ENCODE data around the gene CDC25B.

The CDC25B gene

GRCh38 chr20:3781153-3781910 lies 14.8 kb upstream of the CDC25B start, which contains the start of gene SPEF1:
TSS of gene SPEF1 (minus strand) at chr20:3781448. CDS start at chr20:3781287, 161 bp downstream.
- TF ChIP-seq, protein P1, sequence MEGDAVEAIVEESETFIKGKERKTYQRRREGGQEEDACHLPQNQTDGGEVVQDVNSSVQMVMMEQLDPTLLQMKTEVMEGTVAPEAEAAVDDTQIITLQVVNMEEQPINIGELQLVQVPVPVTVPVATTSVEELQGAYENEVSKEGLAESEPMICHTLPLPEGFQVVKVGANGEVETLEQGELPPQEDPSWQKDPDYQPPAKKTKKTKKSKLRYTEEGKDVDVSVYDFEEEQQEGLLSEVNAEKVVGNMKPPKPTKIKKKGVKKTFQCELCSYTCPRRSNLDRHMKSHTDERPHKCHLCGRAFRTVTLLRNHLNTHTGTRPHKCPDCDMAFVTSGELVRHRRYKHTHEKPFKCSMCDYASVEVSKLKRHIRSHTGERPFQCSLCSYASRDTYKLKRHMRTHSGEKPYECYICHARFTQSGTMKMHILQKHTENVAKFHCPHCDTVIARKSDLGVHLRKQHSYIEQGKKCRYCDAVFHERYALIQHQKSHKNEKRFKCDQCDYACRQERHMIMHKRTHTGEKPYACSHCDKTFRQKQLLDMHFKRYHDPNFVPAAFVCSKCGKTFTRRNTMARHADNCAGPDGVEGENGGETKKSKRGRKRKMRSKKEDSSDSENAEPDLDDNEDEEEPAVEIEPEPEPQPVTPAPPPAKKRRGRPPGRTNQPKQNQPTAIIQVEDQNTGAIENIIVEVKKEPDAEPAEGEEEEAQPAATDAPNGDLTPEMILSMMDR (IDR thresholded peaks at IDR 0.05; ENCODE audit: insufficient read depth, low read depth, low read length, missing control alignments): no peak
- H3K4me3 ChIP-seq (ENCODE audit: low read depth, low read length): no peak within 1 kb of the TSS
- DNase-seq (ENCODE audit: low read depth): peak; percentile 80

DNA sequence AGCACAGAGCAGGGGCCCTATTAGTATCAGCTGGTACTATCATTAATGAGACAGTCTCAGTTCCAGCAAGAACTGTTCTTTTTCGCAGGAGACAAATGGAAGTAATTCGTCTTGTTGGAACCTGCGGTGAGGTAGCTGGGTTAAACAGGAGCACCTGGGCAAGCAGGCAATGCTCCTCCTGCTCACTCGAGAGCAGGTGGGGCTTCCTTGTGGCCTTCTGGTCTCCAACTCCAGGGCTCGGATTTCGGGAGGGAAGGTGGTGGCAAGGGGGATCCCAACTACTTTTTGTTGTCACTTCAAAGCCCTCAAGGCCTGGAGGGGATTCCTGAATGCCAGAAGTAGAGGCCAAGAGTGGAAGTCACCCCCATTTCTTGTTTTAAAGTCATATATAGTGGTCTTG lies 13.5 kb upstream of the CDC25B start:
- H3K4me3 ChIP-seq (ENCODE audit: low read depth, low read length): no peak overlapping the region
- DNase-seq (ENCODE audit: low read depth): no peak
- TF ChIP-seq, protein P1 (IDR thresholded peaks at IDR 0.05; ENCODE audit: insufficient read depth, low read depth, low read length, missing control alignments): no peak

- H3K4me3 ChIP-seq (ENCODE audit: low read depth, low read length): no peak overlapping the region
- TF ChIP-seq, protein P1 (IDR thresholded peaks at IDR 0.05; ENCODE audit: insufficient read depth, low read depth, low read length, missing control alignments): no peak
- no peak for DNase-seq (ENCODE audit: low read depth)
Observed at GRCh38 chr20:3783068-3783489, 13.0 kb upstream of the CDC25B start.

DNA sequence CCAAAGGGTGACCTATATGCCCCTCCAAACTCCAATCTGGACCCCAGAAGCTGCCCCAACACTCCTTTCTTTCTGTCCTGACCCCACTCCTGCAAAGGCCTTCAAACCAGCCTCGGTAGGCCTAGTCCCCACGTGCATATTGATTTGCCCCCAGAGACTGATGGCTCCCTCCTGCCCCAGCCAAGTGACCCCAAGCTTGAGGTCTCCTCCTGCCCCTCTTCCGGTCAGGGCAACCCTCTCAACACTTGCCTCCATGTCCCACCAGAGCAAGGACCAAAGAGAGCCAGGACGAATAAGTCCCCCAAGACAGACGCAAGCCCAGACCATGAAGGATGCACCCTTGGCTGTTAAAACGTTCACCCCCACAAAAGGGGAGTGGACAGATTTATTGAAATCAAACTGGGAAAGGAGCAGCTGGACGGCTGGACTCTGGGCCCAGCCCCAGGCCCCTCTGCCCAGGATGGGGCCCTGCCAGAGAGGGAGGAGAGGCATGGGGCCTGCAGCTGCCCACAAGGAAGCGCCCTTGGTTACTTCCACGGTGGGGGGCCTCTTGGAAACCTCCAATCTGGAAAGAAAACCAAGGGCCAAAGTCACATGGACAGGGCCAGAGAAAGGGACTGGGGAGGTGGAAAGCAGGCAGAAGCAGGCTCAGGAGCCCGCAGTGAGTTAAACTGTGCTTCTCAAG lies 12.5 kb upstream of the CDC25B start:
- TF ChIP-seq, protein P1 (IDR thresholded peaks at IDR 0.05; ENCODE audit: insufficient read depth, low read depth, low read length, missing control alignments): no peak
- DNase-seq (ENCODE audit: low read depth): no peak
- no peak overlapping the region for H3K4me3 ChIP-seq (ENCODE audit: low read depth, low read length)

DNA sequence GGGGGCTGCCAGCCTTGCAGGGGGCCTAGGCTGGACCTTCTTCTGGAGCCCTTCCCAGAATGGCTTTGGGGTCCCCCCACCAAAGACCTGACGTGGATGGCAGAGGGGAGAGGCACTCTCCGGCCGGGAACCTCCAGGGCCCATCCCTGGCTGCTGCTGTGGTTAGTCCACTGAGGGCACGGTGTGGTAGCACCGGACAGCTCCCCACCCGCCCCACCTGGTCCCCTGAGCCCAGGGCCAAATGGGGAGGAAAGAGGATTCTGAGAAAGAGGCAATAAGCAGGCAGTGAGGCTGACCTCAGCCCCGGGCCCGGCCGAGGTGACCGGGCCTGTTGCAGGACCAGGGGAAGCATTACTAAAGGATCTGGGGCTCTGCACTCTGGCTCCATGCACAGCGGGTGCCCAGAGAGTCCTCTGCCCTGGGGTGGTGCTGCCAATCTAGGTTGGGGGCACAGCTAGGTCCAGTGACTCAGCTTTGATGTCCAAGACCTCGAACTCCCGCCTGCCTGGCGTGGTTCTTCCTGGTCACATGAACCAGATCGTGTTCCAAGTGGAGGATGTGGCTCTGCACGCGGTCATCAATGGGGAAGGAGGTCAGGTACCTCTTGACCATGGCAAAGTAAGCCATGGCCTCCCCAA lies 11.8 kb upstream of the CDC25B start:
- H3K4me3 ChIP-seq (ENCODE audit: low read depth, low read length): no peak overlapping the region
- no peak for DNase-seq (ENCODE audit: low read depth)
- TF ChIP-seq, protein P1 (IDR thresholded peaks at IDR 0.05; ENCODE audit: insufficient read depth, low read depth, low read length, missing control alignments): no peak

GRCh38 chr20:3784863-3785239 lies 11.3 kb upstream of the CDC25B start:
- no peak for DNase-seq (ENCODE audit: low read depth)
- no peak overlapping the region for H3K4me3 ChIP-seq (ENCODE audit: low read depth, low read length)
- TF ChIP-seq, protein P1 (IDR thresholded peaks at IDR 0.05; ENCODE audit: insufficient read depth, low read depth, low read length, missing control alignments): no peak

All from GM12865 (cell line).